Left lung (tissue), 10 donors: ENCODE results near the gene KCNK10. TPM values are rescaled to one million over a fixed set of nuclear protein-coding genes. Genes with fewer than 3 reads are reported as not detected.

Source experiments
- ATAC-seq: fragments of 200-7000 bp; cut with Tn5 transposase; one replicate; pipeline ENCODE4 v1.9.1; 2020; ENCODE audit warnings: moderate library complexity
- DNase-seq, 4 donors: peaks; one replicate each; pipeline ENCODE4 v3.0.0-alpha.2; 2013 to 2020
- H3K27ac ChIP-seq, 2 donors: fragments of 200-600 bp; sonication (generic) in 1 of 2; one replicate each; pipeline versions ENCODE4 v1.5.0 to v1.8.0; 2020 to 2021
- H3K27me3 ChIP-seq, 2 donors: fragments of 200-600 bp; sonication (generic) in 1 of 2; one replicate each; pipeline versions ENCODE4 v1.5.0 to v1.8.0; 2020 to 2021
- H3K36me3 ChIP-seq, 2 donors: fragments of 200-600 bp; sonication (generic) in 1 of 2; one replicate each; pipeline versions ENCODE4 v1.5.0 to v1.8.0; 2020 to 2021
- H3K4me1 ChIP-seq, 2 donors: fragments of 200-600 bp; one replicate each; pipeline ENCODE4 v1.8.0; 2021
- H3K4me3 ChIP-seq, 2 donors: fragments of 200-600 bp; sonication (generic) in 1 of 2; one replicate each; pipeline versions ENCODE4 v1.5.0 to v1.8.0; 2020 to 2021; ENCODE audit warnings: mild to moderate bottlenecking in 1 of 2
- H3K9me3 ChIP-seq, 2 donors: fragments of 200-600 bp; sonication (generic) in 1 of 2; one replicate each; pipeline versions ENCODE4 v1.5.0 to v1.8.0; 2020 to 2021
- intact Hi-C, 2 donors: fragments of 100-400 bp; cut with DNase I; formaldehyde crosslinking; loops; one replicate each; pipeline versions ENCODE4 v1.11.2 to v1.14.2; 2022
- polyA plus RNA-seq, 6 donors: library from polyadenylated mRNA; unstranded; fragments of 120-200 nt; gene quantifications; one replicate each; pipeline ENCODE4 v1.2.1, GENCODE V29; 2013; ENCODE audit not compliant: insufficient read length in 6 of 6
- total RNA-seq, 2 donors: library from RNA; stranded (reverse); fragmentation: NEBNext Ultra II Directional; extraction: Animal tissue kit (Norgen Biotek cat#: 25700); gene quantifications; one replicate each; pipeline ENCODE4 v1.2.1, GENCODE V29; 2021
- TF ChIP-seq, protein P1 (sequence below), 2 donors: fragments of 200-600 bp; sonication (generic) in 1 of 2; IDR thresholded peaks; one replicate each; pipeline versions ENCODE4 v1.5.0 to v1.8.0; 2021; ENCODE audit warnings: antibody characterized with exemption in 2 of 2
- donor health status: DM: no; HTN: yes; CAD: no.
- donor health status: DM: no; HTN: no; CAD: no.

Gene KCNK10
- total and polyA plus RNA-seq, 8 donors: 0.13 to 0.21 (median 0.16) TPM; not detected in 2

DNA sequence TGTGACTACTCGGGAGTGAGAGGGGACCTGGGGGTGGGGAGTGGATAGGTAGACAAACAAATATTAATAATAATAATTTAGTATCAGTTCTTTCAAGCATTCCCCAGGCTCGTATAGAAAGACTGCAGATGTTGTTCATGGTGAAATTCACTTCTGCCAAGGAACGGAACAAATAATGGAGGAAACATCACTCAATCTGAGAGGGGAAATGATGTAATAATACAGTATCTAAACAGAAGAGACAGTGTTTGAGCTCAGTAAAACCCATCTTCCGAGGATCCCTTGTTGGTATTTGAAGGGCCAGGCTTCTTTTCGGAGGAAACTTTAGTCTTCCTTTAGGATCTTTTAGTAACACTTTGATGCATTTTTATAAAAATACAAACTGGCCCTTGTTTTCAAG is 114.2 kb downstream of the KCNK10 start:
- no peak for ATAC-seq
- TF ChIP-seq, protein P1, sequence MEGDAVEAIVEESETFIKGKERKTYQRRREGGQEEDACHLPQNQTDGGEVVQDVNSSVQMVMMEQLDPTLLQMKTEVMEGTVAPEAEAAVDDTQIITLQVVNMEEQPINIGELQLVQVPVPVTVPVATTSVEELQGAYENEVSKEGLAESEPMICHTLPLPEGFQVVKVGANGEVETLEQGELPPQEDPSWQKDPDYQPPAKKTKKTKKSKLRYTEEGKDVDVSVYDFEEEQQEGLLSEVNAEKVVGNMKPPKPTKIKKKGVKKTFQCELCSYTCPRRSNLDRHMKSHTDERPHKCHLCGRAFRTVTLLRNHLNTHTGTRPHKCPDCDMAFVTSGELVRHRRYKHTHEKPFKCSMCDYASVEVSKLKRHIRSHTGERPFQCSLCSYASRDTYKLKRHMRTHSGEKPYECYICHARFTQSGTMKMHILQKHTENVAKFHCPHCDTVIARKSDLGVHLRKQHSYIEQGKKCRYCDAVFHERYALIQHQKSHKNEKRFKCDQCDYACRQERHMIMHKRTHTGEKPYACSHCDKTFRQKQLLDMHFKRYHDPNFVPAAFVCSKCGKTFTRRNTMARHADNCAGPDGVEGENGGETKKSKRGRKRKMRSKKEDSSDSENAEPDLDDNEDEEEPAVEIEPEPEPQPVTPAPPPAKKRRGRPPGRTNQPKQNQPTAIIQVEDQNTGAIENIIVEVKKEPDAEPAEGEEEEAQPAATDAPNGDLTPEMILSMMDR (IDR thresholded peaks at IDR 0.05): no peak
- intact Hi-C loops: no loop called here

DNA sequence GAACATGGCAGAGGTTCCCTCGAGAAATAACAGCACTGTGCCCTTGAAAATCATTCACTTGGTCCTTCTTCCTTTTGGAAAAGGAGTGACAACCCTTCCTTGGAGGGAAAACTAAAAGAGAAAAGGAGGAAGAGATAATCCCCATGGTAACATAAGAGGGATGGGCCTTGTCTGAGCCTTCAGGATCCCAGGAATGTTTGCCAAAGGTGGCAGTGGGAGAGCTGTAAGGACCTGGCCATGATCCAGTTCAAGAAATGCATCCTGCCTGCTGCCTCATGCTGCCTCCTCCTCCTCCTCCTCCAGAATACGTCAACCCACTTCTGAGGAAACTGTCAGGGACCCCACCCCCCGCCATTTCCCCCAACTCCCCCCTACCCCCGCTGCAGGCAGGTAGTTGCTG is 118.8 kb downstream of the KCNK10 start:
- no peak for DNase-seq
- Histone ChIP-seq H3K4me3 (no peak overlapping the region), H3K27me3 (peaks cover 0 to 3% of the 10 kb centered on the region in 2 donors), H3K36me3 (no peaks in the 10 kb centered on the region), H3K9me3 (no peaks in the 10 kb centered on the region), H3K4me1 (no peaks in the 10 kb centered on the region), H3K27ac (no peak overlapping the region)
- intact Hi-C loops: no loop called here
- TF ChIP-seq, protein P1 (IDR thresholded peaks at IDR 0.05): no peak
- ATAC-seq: no peak

More for the DNA sequence above, 114.2 kb downstream of the KCNK10 start:
- Histone ChIP-seq H3K4me1 (no peaks in the 10 kb centered on the region), H3K4me3 (no peak overlapping the region), H3K9me3 (no peaks in the 10 kb centered on the region), H3K27ac (no peak overlapping the region), H3K36me3 (no peaks in the 10 kb centered on the region), H3K27me3 (peaks cover 0 to 9% of the 10 kb centered on the region in 2 donors)
- DNase-seq: no peak

DNA sequence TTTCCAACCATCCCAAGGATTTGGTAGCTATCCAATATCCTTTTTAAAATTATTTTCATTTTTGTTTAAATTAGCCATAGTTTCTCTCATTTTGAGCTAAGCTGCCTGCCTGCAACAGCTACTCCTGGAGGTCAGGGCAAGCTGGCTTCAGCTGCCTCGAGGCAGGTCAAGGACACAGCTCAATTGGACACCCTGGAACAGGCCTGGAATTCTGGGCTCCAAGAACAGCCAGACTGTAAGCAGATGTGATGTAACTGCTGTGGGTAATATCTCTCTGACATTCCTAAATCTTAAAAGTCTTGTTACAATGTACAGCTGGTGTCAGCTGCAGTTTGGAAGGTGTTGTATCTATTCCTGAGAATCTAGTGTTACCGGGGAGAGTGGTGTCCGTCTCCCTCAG is 119.8 kb downstream of the KCNK10 start:
- intact Hi-C loops: no loop called here
- no peak overlapping the region for H3K4me3 ChIP-seq
- DNase-seq (peak in 1 of 4 donors; percentile 5), ATAC-seq (no peak)
- H3K27ac ChIP-seq: no peak overlapping the region
- no peaks in the 10 kb centered on the region for H3K9me3 ChIP-seq
- TF ChIP-seq, protein P1 (IDR thresholded peaks at IDR 0.05): no peak
- H3K4me1 ChIP-seq: no peaks in the 10 kb centered on the region
- no peaks in the 10 kb centered on the region for H3K36me3 ChIP-seq
- H3K27me3 ChIP-seq: peaks cover 0 to 8% of the 10 kb centered on the region in 2 donors

DNA sequence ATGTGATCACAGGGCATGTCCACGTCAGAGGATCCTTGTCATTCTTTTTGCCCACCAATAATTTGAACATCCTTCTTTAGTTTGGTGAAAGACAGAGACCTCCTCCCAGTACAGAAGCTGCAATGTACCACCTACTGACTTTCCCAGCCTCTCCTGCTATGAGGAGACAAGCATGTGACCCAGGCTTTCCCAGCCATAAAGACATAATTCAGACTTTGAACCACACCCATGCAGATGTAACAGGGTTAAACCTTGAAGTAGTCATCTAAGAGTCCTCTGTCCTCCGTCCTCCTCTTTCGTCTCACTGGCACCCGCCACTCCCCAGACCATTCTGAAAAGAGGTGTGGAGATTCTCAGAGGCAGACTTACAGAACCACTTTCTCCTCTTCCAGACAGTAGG is 120.8 kb downstream of the KCNK10 start:
- intact Hi-C loops: no loop called here
- Histone ChIP-seq H3K27me3 (peaks cover 0 to 16% of the 10 kb centered on the region in 2 donors), H3K27ac (no peak overlapping the region), H3K9me3 (no peaks in the 10 kb centered on the region), H3K4me3 (no peak overlapping the region), H3K36me3 (no peaks in the 10 kb centered on the region), H3K4me1 (no peaks in the 10 kb centered on the region)
- no peak for DNase-seq
- TF ChIP-seq, protein P1 (IDR thresholded peaks at IDR 0.05): no peak
- ATAC-seq: no peak

DNA sequence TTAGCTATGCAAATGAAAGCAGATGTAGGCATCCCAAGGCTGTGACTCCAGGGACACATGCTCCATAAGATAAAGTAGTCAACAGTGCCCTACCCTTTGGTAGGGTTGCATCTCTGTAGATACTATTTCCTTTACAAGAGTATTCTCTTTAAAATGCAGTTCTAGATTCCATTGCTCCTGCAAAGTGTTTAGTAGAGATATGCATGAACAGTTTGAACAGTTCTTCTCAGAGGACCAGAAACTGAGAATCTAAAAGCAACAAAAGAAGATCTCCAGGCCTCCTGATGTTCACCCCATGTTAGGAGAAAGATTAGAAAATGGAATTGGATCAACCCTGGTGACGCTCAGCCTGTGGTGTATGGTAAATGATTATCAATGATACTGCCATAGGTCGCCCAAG is 121.2 kb downstream of the KCNK10 start:
- Histone ChIP-seq H3K27me3 (peaks cover 0 to 20% of the 10 kb centered on the region in 2 donors), H3K27ac (no peak overlapping the region), H3K4me3 (no peak overlapping the region), H3K4me1 (no peaks in the 10 kb centered on the region), H3K9me3 (no peaks in the 10 kb centered on the region), H3K36me3 (no peaks in the 10 kb centered on the region)
- intact Hi-C loops: no loop called here
- no peak for ATAC-seq
- DNase-seq: no peak
- TF ChIP-seq, protein P1 (IDR thresholded peaks at IDR 0.05): no peak
